ENCODE data around the gene PCYOX1L. TPM values are rescaled to one million over a fixed set of nuclear protein-coding genes. Genes with fewer than 3 reads are reported as not detected.

Gene PCYOX1L
- total and polyA plus RNA-seq, 2 experiments from 2014 or later = 6.7 to 14.7 TPM

DNA sequence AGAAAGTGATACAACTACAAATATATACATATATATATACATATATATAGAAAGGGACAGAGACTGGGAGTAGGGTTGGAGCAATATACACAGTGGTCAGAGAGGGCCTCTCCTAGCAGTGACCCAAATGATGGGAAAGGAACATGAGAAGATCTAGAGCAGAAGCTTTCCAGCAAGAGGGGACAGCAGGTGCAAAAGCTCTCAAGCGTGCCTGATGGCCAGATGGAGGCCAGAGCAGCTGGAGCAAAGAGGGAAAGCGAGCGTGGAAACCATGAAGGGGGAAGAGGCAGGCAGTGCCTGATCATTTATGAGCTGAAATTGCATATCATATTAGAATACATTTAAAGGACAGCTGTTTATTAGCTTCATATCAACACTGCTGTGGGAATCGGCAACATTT is 20.1 kb upstream of the PCYOX1L start:
- Histone ChIP-seq H4K20me1 (replicated peaks; ENCODE audit: insufficient read depth) (no peaks in the 10 kb centered on the region), H3K4me3 (no peak overlapping the region), H3K4me2 (no peak overlapping the region), H2AFZ (no peak overlapping the region), H3K27me3 (ENCODE audit: insufficient read depth) (no peaks in the 10 kb centered on the region), H3K36me3 (ENCODE audit: insufficient read depth) (no peaks in the 10 kb centered on the region), H3K4me1 (ENCODE audit: insufficient read depth) (no peaks in the 10 kb centered on the region), H3K9me2 (ENCODE audit: insufficient read depth) (no peaks in the 10 kb centered on the region), H3K27ac (ENCODE audit: low read depth) (no peak overlapping the region), H3K79me2 (replicated peaks; ENCODE audit: insufficient read depth) (no peaks in the 10 kb centered on the region), H3F3A (replicated peaks; ENCODE audit: low read depth) (no peaks in the 10 kb centered on the region)
- DNase-seq (ENCODE audit: low spot score) (no peak), ATAC-seq (no peak)
- Mint-ChIP-seq H3K4me3 (no peak overlapping the region), H3K36me3 (ENCODE audit: low read depth) (no peaks in the 10 kb centered on the region), H3K9me3 (no peaks in the 10 kb centered on the region), H3K27me3 (ENCODE audit: insufficient read depth, low read depth, poor library complexity) (no peaks in the 10 kb centered on the region), H3K4me1 (no peaks in the 10 kb centered on the region), H3K27ac (no peak overlapping the region)
- TF ChIP-seq REST (IDR thresholded peaks at IDR 0.05; ENCODE audit: unreplicated experiment) (no peak), CTCF (conservative IDR thresholded peaks at IDR 0.05; ENCODE audit: low read depth in 2 of 2) (no peak), ETS1 (IDR thresholded peaks at IDR 0.05) (no peak), EZH2 (IDR thresholded peaks at IDR 0.05; ENCODE audit: low read depth, unreplicated experiment) (no peak), STAT1 (IDR thresholded peaks at IDR 0.05; ENCODE audit: unreplicated experiment) (no peak), ZNF114 (CRISPR knock-in tag; IDR thresholded peaks at IDR 0.05) (no peak), JUNB (IDR thresholded peaks at IDR 0.05; ENCODE audit: unreplicated experiment) (no peak)
- TF ChIP-seq, protein P1, sequence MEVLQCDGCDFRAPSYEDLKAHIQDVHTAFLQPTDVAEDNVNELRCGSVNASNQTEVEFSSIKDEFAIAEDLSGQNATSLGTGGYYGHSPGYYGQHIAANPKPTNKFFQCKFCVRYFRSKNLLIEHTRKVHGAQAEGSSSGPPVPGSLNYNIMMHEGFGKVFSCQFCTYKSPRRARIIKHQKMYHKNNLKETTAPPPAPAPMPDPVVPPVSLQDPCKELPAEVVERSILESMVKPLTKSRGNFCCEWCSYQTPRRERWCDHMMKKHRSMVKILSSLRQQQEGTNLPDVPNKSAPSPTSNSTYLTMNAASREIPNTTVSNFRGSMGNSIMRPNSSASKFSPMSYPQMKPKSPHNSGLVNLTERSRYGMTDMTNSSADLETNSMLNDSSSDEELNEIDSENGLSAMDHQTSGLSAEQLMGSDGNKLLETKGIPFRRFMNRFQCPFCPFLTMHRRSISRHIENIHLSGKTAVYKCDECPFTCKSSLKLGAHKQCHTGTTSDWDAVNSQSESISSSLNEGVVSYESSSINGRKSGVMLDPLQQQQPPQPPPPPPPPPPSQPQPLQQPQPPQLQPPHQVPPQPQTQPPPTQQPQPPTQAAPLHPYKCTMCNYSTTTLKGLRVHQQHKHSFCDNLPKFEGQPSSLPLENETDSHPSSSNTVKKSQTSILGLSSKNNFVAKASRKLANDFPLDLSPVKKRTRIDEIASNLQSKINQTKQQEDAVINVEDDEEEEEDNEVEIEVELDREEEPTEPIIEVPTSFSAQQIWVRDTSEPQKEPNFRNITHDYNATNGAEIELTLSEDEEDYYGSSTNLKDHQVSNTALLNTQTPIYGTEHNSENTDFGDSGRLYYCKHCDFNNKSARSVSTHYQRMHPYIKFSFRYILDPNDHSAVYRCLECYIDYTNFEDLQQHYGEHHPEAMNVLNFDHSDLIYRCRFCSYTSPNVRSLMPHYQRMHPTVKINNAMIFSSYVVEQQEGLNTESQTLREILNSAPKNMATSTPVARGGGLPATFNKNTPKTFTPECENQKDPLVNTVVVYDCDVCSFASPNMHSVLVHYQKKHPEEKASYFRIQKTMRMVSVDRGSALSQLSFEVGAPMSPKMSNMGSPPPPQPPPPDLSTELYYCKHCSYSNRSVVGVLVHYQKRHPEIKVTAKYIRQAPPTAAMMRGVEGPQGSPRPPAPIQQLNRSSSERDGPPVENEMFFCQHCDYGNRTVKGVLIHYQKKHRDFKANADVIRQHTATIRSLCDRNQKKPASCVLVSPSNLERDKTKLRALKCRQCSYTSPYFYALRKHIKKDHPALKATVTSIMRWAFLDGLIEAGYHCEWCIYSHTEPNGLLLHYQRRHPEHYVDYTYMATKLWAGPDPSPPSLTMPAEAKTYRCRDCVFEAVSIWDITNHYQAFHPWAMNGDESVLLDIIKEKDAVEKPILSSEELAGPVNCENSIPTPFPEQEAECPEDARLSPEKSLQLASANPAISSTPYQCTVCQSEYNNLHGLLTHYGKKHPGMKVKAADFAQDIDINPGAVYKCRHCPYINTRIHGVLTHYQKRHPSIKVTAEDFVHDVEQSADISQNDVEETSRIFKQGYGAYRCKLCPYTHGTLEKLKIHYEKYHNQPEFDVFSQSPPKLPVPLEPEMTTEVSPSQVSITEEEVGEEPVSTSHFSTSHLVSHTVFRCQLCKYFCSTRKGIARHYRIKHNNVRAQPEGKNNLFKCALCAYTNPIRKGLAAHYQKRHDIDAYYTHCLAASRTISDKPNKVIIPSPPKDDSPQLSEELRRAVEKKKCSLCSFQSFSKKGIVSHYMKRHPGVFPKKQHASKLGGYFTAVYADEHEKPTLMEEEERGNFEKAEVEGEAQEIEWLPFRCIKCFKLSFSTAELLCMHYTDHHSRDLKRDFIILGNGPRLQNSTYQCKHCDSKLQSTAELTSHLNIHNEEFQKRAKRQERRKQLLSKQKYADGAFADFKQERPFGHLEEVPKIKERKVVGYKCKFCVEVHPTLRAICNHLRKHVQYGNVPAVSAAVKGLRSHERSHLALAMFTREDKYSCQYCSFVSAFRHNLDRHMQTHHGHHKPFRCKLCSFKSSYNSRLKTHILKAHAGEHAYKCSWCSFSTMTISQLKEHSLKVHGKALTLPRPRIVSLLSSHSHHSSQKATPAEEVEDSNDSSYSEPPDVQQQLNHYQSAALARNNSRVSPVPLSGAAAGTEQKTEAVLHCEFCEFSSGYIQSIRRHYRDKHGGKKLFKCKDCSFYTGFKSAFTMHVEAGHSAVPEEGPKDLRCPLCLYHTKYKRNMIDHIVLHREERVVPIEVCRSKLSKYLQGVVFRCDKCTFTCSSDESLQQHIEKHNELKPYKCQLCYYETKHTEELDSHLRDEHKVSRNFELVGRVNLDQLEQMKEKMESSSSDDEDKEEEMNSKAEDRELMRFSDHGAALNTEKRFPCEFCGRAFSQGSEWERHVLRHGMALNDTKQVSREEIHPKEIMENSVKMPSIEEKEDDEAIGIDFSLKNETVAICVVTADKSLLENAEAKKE (CRISPR knock-in tag; IDR thresholded peaks at IDR 0.05) = no peak

Data from GM23338 (cell line).